K562 (cell line): ENCODE measurements around the gene ARHGAP8. TPM values are rescaled to one million over a fixed set of nuclear protein-coding genes. Genes with fewer than 3 reads are reported as not detected.
A peak's percentile ranks its signal among the peaks of the same experiment; 100 is the strongest.

Source experiments
- ATAC-seq: fragments of 200-7000 bp; cut with Tn5 transposase; 3 replicates; pipeline ENCODE4 v1.9.1; 2020; ENCODE audit warnings: moderate library complexity
- BruUV-seq: library from RNA; stranded (reverse); fragments of 400-500 nt; replicated peaks from 2 replicates; lab custom pipeline; 2021; lab: Mats Ljungman, UMichigan
- CTCF ChIA-PET: fragments of 300-600 bp; formaldehyde crosslinking; extraction: SDS; loops from one replicate; lab custom pipeline; 2021; ENCODE audit warnings: low intra/inter-chr PET ratio; lab: Yijun Ruan, JAX
- POLR2A ChIA-PET: fragments of 300-600, 350-650 bp; sonication (Branson Sonifier 250); formaldehyde crosslinking; extraction: SDS; loops from one replicate; lab custom pipeline; 2021; ENCODE audit warnings: antibody characterized with exemption, inconsistent platforms; lab: Yijun Ruan, JAX
- DNase-seq, 4 experiments: peaks; one replicate each; pipeline versions ENCODE4 v3.0.0 to v3.0.0-alpha.2; 2011 to 2018; ENCODE audit warnings: low spot score in 3 of 4, mixed read lengths in 3 of 4; ENCODE audit errors: extremely low read depth in 1 of 4
- FAIRE-seq: peaks from 2 replicates; lab custom pipeline; 2011; peaks lifted over from hg19 to GRCh38; lab: Jason Lieb, UNC
- H2AFZ ChIP-seq: 2 replicates; pipeline ENCODE4 v1.6.0; 2011; ENCODE audit warnings: low read depth, low read length, control low read depth, inconsistent platforms
- H3K27ac ChIP-seq: fragments of 200-600 bp; 3 replicates; pipeline ENCODE4 v1.8.0; 2011; ENCODE audit warnings: low read depth, mild to moderate bottlenecking, control low read depth, inconsistent platforms, low read length, moderate library complexity, mixed read lengths; ENCODE audit errors: extremely low read depth
- H3K27me3 ChIP-seq, 2 experiments: fragments of 300-600 bp in 1 of 2; 2 replicates in 1 of 2; 3 replicates in 1 of 2; pipeline versions ENCODE4 v1.6.0 to v1.8.0; 2011; ENCODE audit warnings: inconsistent platforms in 2 of 2, low read length in 2 of 2, mild to moderate bottlenecking in 1 of 2, mixed read lengths in 1 of 2, moderate library complexity in 1 of 2; ENCODE audit not compliant: control insufficient read depth in 2 of 2, insufficient read depth in 2 of 2
- H3K36me3 ChIP-seq: fragments of 300-600 bp; 3 replicates; pipeline ENCODE4 v1.8.0; 2011; ENCODE audit warnings: mild to moderate bottlenecking, low read length, inconsistent platforms; ENCODE audit not compliant: control insufficient read depth, insufficient read depth
- H3K4me1 ChIP-seq, 2 experiments: fragments of 200-600 bp in 1 of 2; replicated peaks in 1 of 2; 2 replicates in 1 of 2; 3 replicates in 1 of 2; pipeline versions ENCODE4 v1.5.1 to v1.8.0; 2011; ENCODE audit warnings: inconsistent platforms in 2 of 2, low read length in 2 of 2, mild to moderate bottlenecking in 1 of 2, mixed read lengths in 1 of 2, moderate library complexity in 1 of 2; ENCODE audit not compliant: control insufficient read depth in 2 of 2, insufficient read depth in 2 of 2
- H3K4me2 ChIP-seq: 2 replicates; pipeline ENCODE4 v1.6.1; 2011; ENCODE audit warnings: low read length, control low read depth, inconsistent platforms, mixed read lengths; ENCODE audit not compliant: insufficient read depth
- H3K4me3 ChIP-seq: fragments of 200-600 bp; sonication (generic), shearing (Covaris generic); 2 replicates; pipeline ENCODE4 v1.5.1; 2016; ENCODE audit warnings: control low read depth, inconsistent platforms
- H3K79me2 ChIP-seq: fragments of 200-600 bp; 3 replicates; pipeline ENCODE4 v1.8.0; 2011; ENCODE audit warnings: low read length, inconsistent platforms; ENCODE audit not compliant: control insufficient read depth, insufficient read depth
- H3K9ac ChIP-seq, 2 experiments: 2 replicates each; pipeline versions ENCODE4 v1.6.0 to v1.6.1; 2011; ENCODE audit warnings: low read depth in 2 of 2, low read length in 2 of 2, control low read depth in 1 of 2, inconsistent platforms in 1 of 2, mild to moderate bottlenecking in 1 of 2, mixed read lengths in 1 of 2; ENCODE audit not compliant: insufficient read depth in 1 of 2
- H3K9me1 ChIP-seq: one replicate; pipeline ENCODE4 v1.6.0; 2011; ENCODE audit warnings: inconsistent platforms, mild to moderate bottlenecking, low read length, moderate library complexity; ENCODE audit not compliant: control insufficient read depth, insufficient read depth
- H3K9me3 ChIP-seq: replicated peaks from 2 replicates; pipeline ENCODE4 v1.5.1; 2011; ENCODE audit warnings: low read depth, low read length, inconsistent platforms; ENCODE audit not compliant: control insufficient read depth, insufficient read depth
- H4K20me1 ChIP-seq: replicated peaks from 2 replicates; pipeline ENCODE4 v1.6.1; 2011; ENCODE audit warnings: low read length, inconsistent platforms, mixed read lengths; ENCODE audit not compliant: control insufficient read depth, insufficient read depth
- ASH1L ChIP-seq: fragments of 450-650 bp; IDR thresholded peaks from 2 replicates; pipeline ENCODE4 v1.6.1; 2018; ENCODE audit warnings: borderline replicate concordance, mild to moderate bottlenecking, low read depth; ENCODE audit not compliant: partially characterized antibody
- BACH1 ChIP-seq: fragments of 200-800 bp; sonication (Bioruptor generic); IDR thresholded peaks from 2 replicates; pipeline ENCODE4 v1.6.1; 2016; ENCODE audit warnings: missing genetic modification characterization, missing compliant biosample characterization
- C11orf30 ChIP-seq: fragments of 450-650 bp; IDR thresholded peaks from 2 replicates; pipeline ENCODE4 v1.6.1; 2016; ENCODE audit warnings: low read depth, mild to moderate bottlenecking
- CREBBP ChIP-seq: IDR thresholded peaks from one replicate; pipeline ENCODE4 v1.6.1; 2012; ENCODE audit warnings: low read depth, mild to moderate bottlenecking, control low read depth, inconsistent platforms, low read length
- FOS ChIP-seq: IDR thresholded peaks from 3 replicates; pipeline ENCODE4 v1.6.1; 2011; ENCODE audit not compliant: insufficient read length; ENCODE audit errors: extremely low read depth
- HSF4 ChIP-seq: fragments of 250-450 bp; sonication (Bioruptor Pico); IDR thresholded peaks from 2 replicates; pipeline ENCODE4 v2.1.2; 2022; ENCODE audit warnings: mild to moderate bottlenecking, moderate library complexity, borderline replicate concordance
- LCOR ChIP-seq: sonication (generic); formaldehyde crosslinking; IDR thresholded peaks from 2 replicates; pipeline ENCODE4 v1.8.0; 2022; ENCODE audit warnings: mild to moderate bottlenecking, missing genetic modification reagents
- NFYB ChIP-seq: IDR thresholded peaks from 2 replicates; pipeline ENCODE4 v1.6.1; 2011; ENCODE audit warnings: mild to moderate bottlenecking, moderate library complexity; ENCODE audit not compliant: insufficient read length; ENCODE audit errors: extremely low read depth
- SFPQ ChIP-seq: fragments of 200-400 bp; formaldehyde crosslinking; IDR thresholded peaks from 2 replicates; pipeline ENCODE4 v1.6.1; 2017; ENCODE audit warnings: mild to moderate bottlenecking, low read depth, low read length, moderate library complexity
- ZNF140 ChIP-seq: fragments of 250-450 bp; sonication (Bioruptor Pico); IDR thresholded peaks from 2 replicates; pipeline ENCODE4 v1.8.0; 2021; ENCODE audit warnings: moderate library complexity, mild to moderate bottlenecking, inconsistent platforms
- ZNF316 ChIP-seq: fragments of 450-650 bp; IDR thresholded peaks from 2 replicates; pipeline ENCODE4 v1.6.1; 2016
- ZNF76 ChIP-seq: fragments of 250-450 bp; sonication (Bioruptor Pico); IDR thresholded peaks from 2 replicates; pipeline ENCODE4 v1.4.0; 2020; ENCODE audit warnings: mild to moderate bottlenecking, moderate library complexity, borderline replicate concordance
- WGBS: fragments of 100-300 bp; shearing (Covaris generic); methylation state at CpG from one replicate; pipeline ENCODE4 v1.1.6; 2016; ENCODE audit warnings: low coverage, mixed read lengths; ENCODE audit not compliant: insufficient coverage; ENCODE audit errors: missing lambda C conversion rate; 5-methylcytosine and 5-hydroxymethylcytosine counted together
- in situ Hi-C: fragments of 300-500 bp; cut with MboI; formaldehyde crosslinking; loops from 4 replicates; pipeline ENCODE4 v1.15.0; 2018; ENCODE audit warnings: inconsistent platforms, mixed read lengths
- intact Hi-C: fragments of 100-400 bp; cut with micrococcal nuclease; formaldehyde crosslinking; loops from 2 replicates; pipeline ENCODE4 v1.14.2; 2022
- polyA plus RNA-seq, 8 experiments: library from polyadenylated mRNA; depleted of rRNA in 4 of 8; stranded (reverse) in 5 of 8; unstranded in 3 of 8; fragments of >200 nt; fragmentation: Nextera tagmentation in 2 of 8; fragmentation: Illumina TruSeq in 1 of 8; extraction: Ambion mirVana in 2 of 8; extraction: Trizol in 1 of 8; gene quantifications; 2 replicates each; pipeline versions ENCODE4 v1.2.1 to v1.2.3, GENCODE V29; 2011 to 2014; ENCODE audit warnings: inconsistent platforms in 1 of 8, missing spikeins in 1 of 8
- total RNA-seq, 7 experiments: library from RNA; depleted of rRNA in 6 of 7; stranded (reverse); fragments of >200 nt in 6 of 7; fragmentation: Illumina TruSeq in 2 of 7; extraction: Trizol in 2 of 7; gene quantifications; 2 replicates each; pipeline versions ENCODE4 v1.2.1 to v1.2.3, GENCODE V29; 2011 to 2021; ENCODE audit warnings: low replicate concordance in 1 of 7
- TF ChIP-seq, protein P1 (sequence below), 2 experiments: fragments of 450-650 bp in 1 of 2; sonication (generic) in 1 of 2; formaldehyde crosslinking; conservative IDR thresholded peaks; 2 replicates each; pipeline versions ENCODE4 v1.4.0 to v1.8.1; 2020 to 2022; ENCODE audit warnings: mild to moderate bottlenecking in 1 of 2, missing genetic modification reagents in 1 of 2
- TF ChIP-seq, protein P2 (sequence below): fragments of 250-450 bp; sonication (Bioruptor Pico); IDR thresholded peaks from 2 replicates; pipeline ENCODE4 v1.4.0; 2020; ENCODE audit warnings: mild to moderate bottlenecking, moderate library complexity

The ARHGAP8 gene
- total and polyA plus RNA-seq, 9 of the 15 experiments (the other 6 are each of a cell fraction or from before 2014, with no cell fraction given) = 0.15 to 2.2 (median 0.62) TPM

DNA sequence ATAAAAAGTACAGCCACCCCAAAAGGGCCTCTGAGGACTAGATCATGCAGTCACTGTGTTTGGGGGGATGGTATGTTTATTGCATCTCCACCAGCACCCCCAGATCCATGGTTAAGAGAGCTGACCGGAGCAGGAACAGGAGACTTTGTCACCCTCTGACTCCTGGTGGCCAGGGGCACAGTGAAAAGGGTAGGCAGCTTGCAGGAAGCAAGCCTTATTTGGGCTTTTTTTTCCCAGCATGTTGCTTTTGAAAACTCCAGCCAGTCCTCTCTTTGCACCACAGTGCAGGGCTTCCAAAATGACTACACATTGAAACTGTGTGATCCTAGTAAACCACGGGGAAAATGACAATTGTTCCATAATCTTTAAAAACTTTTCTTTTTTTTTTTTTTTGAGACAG is 29.8 kb upstream of the ARHGAP8 start (continued):
- TF ChIP-seq, protein P1, sequence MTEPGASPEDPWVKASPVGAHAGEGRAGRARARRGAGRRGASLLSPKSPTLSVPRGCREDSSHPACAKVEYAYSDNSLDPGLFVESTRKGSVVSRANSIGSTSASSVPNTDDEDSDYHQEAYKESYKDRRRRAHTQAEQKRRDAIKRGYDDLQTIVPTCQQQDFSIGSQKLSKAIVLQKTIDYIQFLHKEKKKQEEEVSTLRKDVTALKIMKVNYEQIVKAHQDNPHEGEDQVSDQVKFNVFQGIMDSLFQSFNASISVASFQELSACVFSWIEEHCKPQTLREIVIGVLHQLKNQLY (CRISPR knock-in tag; conservative IDR thresholded peaks at IDR 0.05) = no peak
- TF ChIP-seq ZNF76 (CRISPR knock-in tag) (no peak), SFPQ (no peak), ZNF140 (CRISPR knock-in tag) (no peak), BACH1 (tag) (no peak), LCOR (CRISPR knock-in tag) (no peak), CREBBP (no peak)

- WGBS = 56% methylated on average over 2 of the region's 2 CpGs
- POLR2A ChIA-PET = interaction anchor here (0.6 to 0.7 kb wide), 2 partner anchors 9 to 722 kb away, joined by 3 read pairs; no protein-coding TSS in a partner anchor
- Histone ChIP-seq H4K20me1 (no peaks in the 10 kb centered on the region; the same call in 1 of the 2 replicates), H3K9me1 (no peaks in the 10 kb centered on the region), H3K79me2 (no peaks in the 10 kb centered on the region), H2AFZ (no peak overlapping the region), H3K9me3 (no peaks in the 10 kb centered on the region), H3K4me3 (no peak overlapping the region), H3K4me2 (no peak overlapping the region), H3K4me1 (peaks cover 0 to 19% of the 10 kb centered on the region in 2 experiments; a peak in 2 of 5 replicates), H3K27ac (no peak overlapping the region), H3K36me3 (peaks cover 6% of the 10 kb centered on the region; the same call in 1 of the 3 replicates), H3K9ac (no peak overlapping the region), H3K27me3 (no peaks in the 10 kb centered on the region)
- in situ Hi-C loops = no loop called here
- intact Hi-C loops = no loop called here
- CTCF ChIA-PET = no interaction called here
- BruUV-seq = no TSS peak
- FAIRE-seq (peak; percentile 75), ATAC-seq (peak; percentile 77), DNase-seq (peak in 2 of 4 experiments; percentile 46 to 79)
- no peak for TF ChIP-seq HSF4 (CRISPR knock-in tag)
- TF ChIP-seq ZNF316 = peak; percentile 37; the same call in 1 of the 2 replicates
- TF ChIP-seq, protein P2, sequence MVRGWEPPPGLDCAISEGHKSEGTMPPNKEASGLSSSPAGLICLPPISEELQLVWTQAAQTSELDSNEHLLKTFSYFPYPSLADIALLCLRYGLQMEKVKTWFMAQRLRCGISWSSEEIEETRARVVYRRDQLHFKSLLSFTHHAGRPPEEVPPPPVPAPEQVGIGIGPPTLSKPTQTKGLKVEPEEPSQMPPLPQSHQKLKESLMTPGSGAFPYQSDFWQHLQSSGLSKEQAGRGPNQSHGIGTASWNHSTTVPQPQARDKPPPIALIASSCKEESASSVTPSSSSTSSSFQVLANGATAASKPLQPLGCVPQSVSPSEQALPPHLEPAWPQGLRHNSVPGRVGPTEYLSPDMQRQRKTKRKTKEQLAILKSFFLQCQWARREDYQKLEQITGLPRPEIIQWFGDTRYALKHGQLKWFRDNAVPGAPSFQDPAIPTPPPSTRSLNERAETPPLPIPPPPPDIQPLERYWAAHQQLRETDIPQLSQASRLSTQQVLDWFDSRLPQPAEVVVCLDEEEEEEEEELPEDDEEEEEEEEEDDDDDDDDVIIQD (CRISPR knock-in tag) = no peak
- peak; percentile 50 for TF ChIP-seq FOS
- peak; percentile 36 for TF ChIP-seq NFYB
- 0 out of 2 replicates have a peak, but pooled peaks have one; percentile 19 for TF ChIP-seq C11orf30
- TF ChIP-seq ASH1L = peak; percentile 59
These were observed 28.6 kb upstream of the ARHGAP8 start for GRCh38 chr22:44723801-44724200.
